Endodermal cell (in vitro differentiated cells): ENCODE data around the gene BRD2. TPM values are rescaled to one million over a fixed set of nuclear protein-coding genes. Genes with fewer than 3 reads are reported as not detected.

ENCODE experiments used
- DNase-seq: peaks from one replicate; pipeline ENCODE4 v3.0.0-alpha.2; 2017
- H3K27ac ChIP-seq: 2 replicates; pipeline ENCODE4 v1.5.1; 2013; ENCODE audit warnings: mild to moderate bottlenecking, low read depth, low read length, moderate library complexity
- H3K27me3 ChIP-seq: 2 replicates; pipeline ENCODE4 v1.6.1; 2013; ENCODE audit warnings: mild to moderate bottlenecking, low read length, moderate library complexity; ENCODE audit not compliant: insufficient read depth, control insufficient read depth, poor library complexity, severe bottlenecking
- H3K36me3 ChIP-seq: 2 replicates; pipeline ENCODE4 v1.7.0; 2013; ENCODE audit warnings: mild to moderate bottlenecking, low read length, moderate library complexity; ENCODE audit not compliant: control insufficient read depth, insufficient read depth
- H3K4me1 ChIP-seq: one replicate; pipeline ENCODE4 v1.7.0; 2013; ENCODE audit warnings: low read length; ENCODE audit not compliant: control insufficient read depth, insufficient read depth
- H3K4me3 ChIP-seq: 2 replicates; pipeline ENCODE4 v1.5.1; 2013; ENCODE audit warnings: mild to moderate bottlenecking, low read length, moderate library complexity
- H3K9ac ChIP-seq: 2 replicates; pipeline ENCODE4 v1.6.1; 2013; ENCODE audit warnings: mild to moderate bottlenecking, low read length, moderate library complexity; ENCODE audit not compliant: poor library complexity, severe bottlenecking; ENCODE audit errors: extremely low read depth
- H3K9me3 ChIP-seq: 2 replicates; pipeline ENCODE4 v1.6.1; 2013; ENCODE audit warnings: mild to moderate bottlenecking, low read length, moderate library complexity; ENCODE audit not compliant: control insufficient read depth
- H3K27ac Mint-ChIP-seq: 2 replicates; pipeline ENCODE4 v1.8.0; 2020; ENCODE audit warnings: mixed read lengths
- H3K27me3 Mint-ChIP-seq: 2 replicates; pipeline ENCODE4 v1.8.0; 2021; ENCODE audit warnings: mild to moderate bottlenecking, mixed read lengths; ENCODE audit not compliant: insufficient read depth
- H3K36me3 Mint-ChIP-seq: 2 replicates; pipeline ENCODE4 v1.8.0; 2020; ENCODE audit warnings: low read depth, mixed read lengths
- H3K4me1 Mint-ChIP-seq: 2 replicates; pipeline ENCODE4 v1.8.0; 2020; ENCODE audit warnings: mixed read lengths
- H3K4me3 Mint-ChIP-seq: 2 replicates; pipeline ENCODE4 v1.8.0; 2020; ENCODE audit warnings: mild to moderate bottlenecking, moderate library complexity, mixed read lengths
- H3K9me3 Mint-ChIP-seq: 2 replicates; pipeline ENCODE4 v1.8.0; 2020; ENCODE audit warnings: mild to moderate bottlenecking, mixed read lengths
- WGBS, 2 experiments: methylation state at CpG; one replicate each; pipeline versions ENCODE4 v1.1.5 to v1.1.7; 2013; ENCODE audit warnings: missing lambda C conversion rate in 2 of 2, mixed read lengths in 1 of 2; ENCODE audit not compliant: insufficient coverage in 1 of 2, insufficient read length in 1 of 2; 5-methylcytosine and 5-hydroxymethylcytosine counted together
- total RNA-seq, 2 donors: library from RNA; stranded (reverse); fragmentation: NEBNext Ultra II Directional in 1 of 2; extraction: Animal tissue kit (Norgen Biotek cat#: 25700) in 1 of 2; gene quantifications; 2 replicates in 1 of 2; 3 replicates in 1 of 2; pipeline ENCODE4 v1.2.1, GENCODE V29; 2021
- TF ChIP-seq, protein P1 (sequence below): fragments of 200-600 bp; sonication (generic); conservative IDR thresholded peaks from 2 replicates; pipeline ENCODE4 v1.5.0; 2021; ENCODE audit warnings: antibody characterized with exemption, mild to moderate bottlenecking

The BRD2 gene
- total RNA-seq, 2 donors from 2014 or later = 209 to 233 TPM

DNA sequence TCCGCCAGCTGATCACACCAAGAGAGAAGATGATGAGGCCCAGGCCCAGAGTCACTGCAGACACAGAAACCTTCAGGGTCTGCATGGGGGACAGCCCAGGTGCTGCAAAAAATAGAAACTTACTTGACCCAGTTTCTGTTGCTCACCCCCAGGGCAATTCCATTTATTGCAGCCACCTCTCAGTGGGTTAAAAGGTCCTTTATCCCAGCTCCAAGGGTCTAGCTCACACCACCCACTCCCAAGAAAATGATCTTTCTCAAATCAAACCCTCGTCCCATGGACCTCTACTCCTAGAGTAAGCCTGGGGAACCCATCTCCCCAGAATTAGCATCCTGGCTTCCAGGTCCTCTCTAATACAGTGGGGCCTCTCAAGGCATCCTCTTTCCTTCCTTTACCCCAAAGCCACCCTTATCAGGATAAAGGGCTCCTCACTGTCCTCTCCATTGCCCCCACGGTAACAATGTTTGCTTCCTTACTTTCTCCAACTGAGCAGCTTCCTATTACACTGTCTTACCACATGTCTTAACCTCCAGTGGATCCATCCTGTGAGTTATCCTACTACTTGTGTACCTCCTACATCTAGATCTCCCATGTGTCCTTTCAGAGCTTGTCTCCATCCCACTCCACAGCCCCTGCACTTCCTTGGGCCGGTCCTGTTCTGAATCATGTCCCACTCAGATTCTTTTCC is 32.7 kb upstream of the BRD2 start:
- H3K4me1 Mint-ChIP-seq = no peaks in the 10 kb centered on the region
- H3K9me3 Mint-ChIP-seq = no peaks in the 10 kb centered on the region
- H3K27me3 Mint-ChIP-seq = peaks cover 35% of the 10 kb centered on the region
- H3K9ac ChIP-seq = no peak overlapping the region
- 61 to 83% methylated on average over 3 to 4 of the region's 4 CpGs for WGBS, 2 experiments
- TF ChIP-seq, protein P1, sequence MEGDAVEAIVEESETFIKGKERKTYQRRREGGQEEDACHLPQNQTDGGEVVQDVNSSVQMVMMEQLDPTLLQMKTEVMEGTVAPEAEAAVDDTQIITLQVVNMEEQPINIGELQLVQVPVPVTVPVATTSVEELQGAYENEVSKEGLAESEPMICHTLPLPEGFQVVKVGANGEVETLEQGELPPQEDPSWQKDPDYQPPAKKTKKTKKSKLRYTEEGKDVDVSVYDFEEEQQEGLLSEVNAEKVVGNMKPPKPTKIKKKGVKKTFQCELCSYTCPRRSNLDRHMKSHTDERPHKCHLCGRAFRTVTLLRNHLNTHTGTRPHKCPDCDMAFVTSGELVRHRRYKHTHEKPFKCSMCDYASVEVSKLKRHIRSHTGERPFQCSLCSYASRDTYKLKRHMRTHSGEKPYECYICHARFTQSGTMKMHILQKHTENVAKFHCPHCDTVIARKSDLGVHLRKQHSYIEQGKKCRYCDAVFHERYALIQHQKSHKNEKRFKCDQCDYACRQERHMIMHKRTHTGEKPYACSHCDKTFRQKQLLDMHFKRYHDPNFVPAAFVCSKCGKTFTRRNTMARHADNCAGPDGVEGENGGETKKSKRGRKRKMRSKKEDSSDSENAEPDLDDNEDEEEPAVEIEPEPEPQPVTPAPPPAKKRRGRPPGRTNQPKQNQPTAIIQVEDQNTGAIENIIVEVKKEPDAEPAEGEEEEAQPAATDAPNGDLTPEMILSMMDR = no peak
- H3K27ac Mint-ChIP-seq = no peak overlapping the region
- no peak overlapping the region for H3K4me3 Mint-ChIP-seq
- no peaks in the 10 kb centered on the region for H3K4me1 ChIP-seq
- H3K27ac ChIP-seq = no peak overlapping the region
- DNase-seq = no peak
- H3K9me3 ChIP-seq = no peaks in the 10 kb centered on the region
- H3K36me3 Mint-ChIP-seq = no peaks in the 10 kb centered on the region
- peaks cover 47% of the 10 kb centered on the region for H3K27me3 ChIP-seq
- no peak overlapping the region for H3K4me3 ChIP-seq
- H3K36me3 ChIP-seq = no peaks in the 10 kb centered on the region

DNA sequence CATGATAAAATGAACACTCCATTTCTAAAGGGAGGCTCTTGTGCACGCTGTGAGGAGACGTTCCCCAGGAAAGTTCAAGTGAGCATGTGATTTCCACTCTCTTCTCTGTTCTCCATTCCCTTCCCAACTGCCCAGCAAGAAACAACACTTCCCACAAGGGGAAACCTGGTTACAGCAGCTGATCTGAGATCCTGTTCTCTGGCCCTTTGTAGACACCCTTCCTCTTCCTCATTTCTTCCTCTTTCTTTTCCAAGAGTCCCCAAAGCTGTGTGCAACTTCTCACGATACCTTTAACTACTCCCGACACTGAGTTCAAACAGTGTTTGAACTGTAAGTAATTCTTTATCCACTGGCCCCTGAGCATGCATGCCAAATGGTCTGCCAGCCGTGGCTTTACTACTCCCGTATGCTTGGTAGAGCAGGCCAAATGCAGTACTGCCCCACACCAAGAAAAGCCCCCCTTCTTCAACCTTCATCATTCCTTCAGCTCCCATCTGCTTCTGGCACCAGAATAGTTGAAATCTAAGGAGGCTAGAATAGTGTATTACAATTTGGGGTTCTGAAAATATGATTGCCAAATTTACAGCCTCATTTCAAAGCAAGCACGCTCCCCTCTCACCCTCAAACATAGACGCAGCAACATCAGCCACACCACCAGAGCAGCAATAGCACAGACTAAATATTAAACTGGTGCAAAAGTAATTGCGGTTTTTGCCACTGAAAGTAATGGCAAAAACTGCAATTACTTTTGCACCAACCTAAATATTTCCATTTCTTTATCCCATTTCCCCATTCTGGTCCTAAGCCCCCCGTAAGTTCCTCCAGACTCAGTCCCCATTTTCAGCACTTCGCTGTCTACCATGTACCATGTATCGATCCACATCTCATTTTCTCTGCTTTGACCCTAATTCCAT is 31.9 kb upstream of the BRD2 start:
- no peak overlapping the region for H3K9ac ChIP-seq
- no peaks in the 10 kb centered on the region for H3K4me1 ChIP-seq
- Mint-ChIP-seq H3K4me3 (no peak overlapping the region), H3K9me3 (no peaks in the 10 kb centered on the region), H3K36me3 (no peaks in the 10 kb centered on the region), H3K27me3 (peaks cover 30% of the 10 kb centered on the region), H3K27ac (no peak overlapping the region), H3K4me1 (no peaks in the 10 kb centered on the region)
- H3K9me3 ChIP-seq = no peaks in the 10 kb centered on the region
- TF ChIP-seq, protein P1 = no peak
- peaks cover 39% of the 10 kb centered on the region for H3K27me3 ChIP-seq
- no peaks in the 10 kb centered on the region for H3K36me3 ChIP-seq
- H3K4me3 ChIP-seq = no peak overlapping the region
- H3K27ac ChIP-seq = no peak overlapping the region
- 85 to 86% methylated on average over 9 to 12 of the region's 12 CpGs for WGBS, 2 experiments
- DNase-seq = no peak

DNA sequence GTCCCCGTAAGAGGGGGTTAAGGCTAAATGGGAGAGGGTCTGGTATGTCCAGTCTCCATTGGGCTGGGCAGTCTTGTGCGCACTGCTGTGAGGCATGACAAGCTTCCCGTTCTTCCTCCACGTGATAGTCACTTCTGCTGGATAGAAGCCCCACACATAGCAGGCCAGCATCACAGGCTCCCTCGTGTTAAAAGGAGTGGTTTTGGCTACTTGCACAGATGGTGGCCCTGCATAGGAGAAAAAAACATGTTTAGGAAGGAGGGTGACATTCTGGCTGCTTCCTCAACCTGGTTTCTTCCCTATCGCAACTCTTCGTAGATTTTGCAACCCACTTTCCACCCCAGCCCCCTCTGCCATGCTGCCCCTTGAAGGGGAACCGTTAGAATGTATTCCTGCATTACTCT is 31.2 kb upstream of the BRD2 start:
- no peak for DNase-seq
- Mint-ChIP-seq H3K4me3 (no peak overlapping the region), H3K27me3 (peaks cover 29% of the 10 kb centered on the region), H3K27ac (no peak overlapping the region), H3K9me3 (no peaks in the 10 kb centered on the region), H3K36me3 (no peaks in the 10 kb centered on the region), H3K4me1 (no peaks in the 10 kb centered on the region)
- no peak overlapping the region for H3K9ac ChIP-seq
- H3K9me3 ChIP-seq = no peaks in the 10 kb centered on the region
- H3K4me3 ChIP-seq = no peak overlapping the region
- WGBS, 2 experiments = 75 to 79% methylated on average over 4 to 8 of the region's 8 CpGs
- no peaks in the 10 kb centered on the region for H3K36me3 ChIP-seq
- H3K4me1 ChIP-seq = no peaks in the 10 kb centered on the region
- peaks cover 38% of the 10 kb centered on the region for H3K27me3 ChIP-seq
- TF ChIP-seq, protein P1 = no peak
- H3K27ac ChIP-seq = no peak overlapping the region
